Stimulated activated CD8-positive, alpha-beta memory T cell treated with anti-CD3 and anti-CD28 coated beads, Interleukin-7, amount 100 ng/mL, for 1 hour (primary cell): Measurements from ENCODE around the gene PNKD.

Experiments
- DNase-seq, 2 donors: peaks; one replicate each; pipeline ENCODE4 v3.0.0-alpha.2; 2020; ENCODE audit warnings: low read depth in 2 of 2

The PNKD gene, protein sequence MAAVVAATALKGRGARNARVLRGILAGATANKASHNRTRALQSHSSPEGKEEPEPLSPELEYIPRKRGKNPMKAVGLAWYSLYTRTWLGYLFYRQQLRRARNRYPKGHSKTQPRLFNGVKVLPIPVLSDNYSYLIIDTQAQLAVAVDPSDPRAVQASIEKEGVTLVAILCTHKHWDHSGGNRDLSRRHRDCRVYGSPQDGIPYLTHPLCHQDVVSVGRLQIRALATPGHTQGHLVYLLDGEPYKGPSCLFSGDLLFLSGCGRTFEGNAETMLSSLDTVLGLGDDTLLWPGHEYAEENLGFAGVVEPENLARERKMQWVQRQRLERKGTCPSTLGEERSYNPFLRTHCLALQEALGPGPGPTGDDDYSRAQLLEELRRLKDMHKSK

DNA sequence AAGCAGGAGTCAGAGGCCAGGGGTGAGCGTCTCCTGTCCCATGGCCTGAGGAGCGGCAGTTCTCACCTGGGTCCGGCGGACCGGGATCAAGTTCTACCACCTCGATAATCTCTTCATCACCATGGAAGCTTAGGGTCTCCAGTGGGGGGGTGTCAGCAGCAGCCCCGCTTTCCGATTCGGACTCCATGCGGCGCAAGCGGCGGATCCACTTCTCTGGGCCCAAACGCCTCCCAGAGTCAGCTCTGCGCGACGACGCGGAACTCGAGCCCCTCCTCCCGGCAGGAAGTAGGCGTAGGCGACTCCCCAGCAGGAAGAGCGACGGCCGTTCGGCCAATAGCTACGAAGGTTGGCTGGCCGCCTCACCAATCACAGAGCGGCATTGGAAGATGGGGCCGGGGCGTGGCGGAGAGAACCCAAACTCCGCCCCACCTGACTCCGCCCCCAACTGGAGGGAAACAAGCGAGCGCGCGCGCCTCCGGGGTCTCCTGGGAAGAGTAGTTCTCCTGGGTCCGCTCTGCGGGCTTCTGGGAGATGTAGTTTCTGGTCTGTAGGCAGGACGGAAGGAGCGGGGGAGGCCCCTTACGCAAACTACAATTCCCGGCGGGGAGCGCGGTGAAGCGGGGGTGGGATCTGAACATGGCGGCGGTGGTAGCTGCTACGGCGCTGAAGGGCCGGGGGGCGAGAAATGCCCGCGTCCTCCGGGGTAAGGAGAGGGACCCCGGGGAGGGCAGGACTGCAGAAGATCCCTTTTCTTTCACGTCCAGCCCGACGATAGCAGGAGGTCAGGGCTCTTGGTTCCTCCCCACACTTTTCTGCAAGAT lies at the start of gene PNKD, which contains the start of gene AAMP:
Gene PNKD (plus strand): TSS at position 620 of the 821 bp plus-strand sequence. CDS start 17 bp downstream, at position 637.
Gene AAMP (minus strand): TSS at position 238 of the 821 bp plus-strand sequence. CDS start 51 bp downstream, at position 187.
- DNase-seq: peak; percentile 100

DNA sequence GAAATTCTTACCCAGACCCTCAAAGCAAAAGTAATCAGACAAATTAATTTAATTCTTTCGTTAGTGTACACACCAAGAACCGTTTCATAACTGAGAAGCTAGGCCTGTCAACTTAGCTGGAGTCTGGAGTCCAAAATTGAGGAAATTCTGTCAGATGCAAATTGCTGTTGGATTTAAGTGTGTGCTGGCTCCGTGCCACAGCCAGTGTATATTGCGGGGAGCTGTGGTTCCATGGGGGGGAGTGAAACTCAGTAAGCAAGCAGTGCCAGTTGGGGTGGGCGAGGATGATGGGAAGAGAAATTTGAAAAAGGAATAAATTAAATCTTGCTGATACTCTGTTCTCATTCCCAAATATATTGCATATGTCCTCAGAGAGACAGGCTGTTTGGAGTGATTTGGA lies 49.3 kb upstream of the PNKD start:
- DNase-seq: no peak

DNA sequence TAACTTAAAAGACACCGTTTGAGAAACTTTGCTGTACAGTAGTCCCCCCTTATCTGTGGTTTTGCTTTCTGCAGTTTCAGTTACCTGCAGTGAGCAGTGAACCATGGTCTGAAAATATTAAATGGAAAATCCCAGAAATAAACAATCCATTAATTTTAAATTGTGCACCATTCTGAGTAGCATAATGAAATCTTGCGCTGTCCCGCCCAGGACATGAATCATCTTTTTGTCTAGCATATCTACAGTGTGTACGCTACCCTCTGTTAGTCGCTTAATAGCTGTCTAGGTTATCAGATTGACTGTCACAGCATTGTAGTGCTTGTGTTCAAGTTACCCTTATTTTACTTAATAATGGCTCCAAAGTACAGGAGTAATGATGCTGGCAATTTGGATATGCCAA lies 47.3 kb upstream of the PNKD start:
- no peak for DNase-seq

DNA sequence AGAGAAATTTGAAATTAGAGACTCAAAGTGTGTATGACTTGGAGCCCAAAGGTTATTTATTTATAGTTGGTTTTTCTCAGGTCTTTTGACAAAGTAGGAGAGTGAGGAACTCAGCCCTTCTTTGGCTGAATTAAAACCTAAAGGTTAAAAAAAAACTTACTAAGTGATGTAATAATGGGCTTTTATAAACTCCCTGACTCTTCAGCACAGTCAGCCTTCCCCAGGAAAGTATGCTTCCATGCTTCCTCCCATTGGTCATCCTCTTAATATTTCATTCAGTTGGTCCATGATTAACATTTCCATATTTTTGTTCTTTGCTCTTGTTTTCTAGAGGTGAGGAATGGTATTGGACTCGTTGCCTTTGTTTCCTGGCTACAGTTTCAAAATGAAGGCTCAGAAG lies 46.1 kb upstream of the PNKD start:
- no peak for DNase-seq

DNA sequence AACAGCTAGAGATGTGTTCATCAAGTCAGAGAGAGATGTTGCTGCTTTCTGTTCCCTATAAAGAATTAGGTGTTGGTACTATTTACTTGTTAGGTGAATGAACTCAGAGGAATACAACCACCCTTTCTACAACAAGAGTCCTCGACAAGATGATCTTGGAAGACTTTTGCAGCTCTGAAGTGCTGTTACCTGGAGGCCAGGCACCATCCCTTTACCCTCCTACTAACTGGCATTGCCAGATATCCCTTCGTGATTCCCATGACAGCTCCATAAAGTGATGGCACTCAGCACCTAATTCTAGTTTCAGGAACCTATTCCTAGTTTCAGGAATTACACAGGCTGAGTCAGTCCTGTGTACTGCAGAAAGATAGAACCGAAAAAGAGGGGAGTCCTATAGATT lies 43.4 kb upstream of the PNKD start:
- DNase-seq: no peak

DNA sequence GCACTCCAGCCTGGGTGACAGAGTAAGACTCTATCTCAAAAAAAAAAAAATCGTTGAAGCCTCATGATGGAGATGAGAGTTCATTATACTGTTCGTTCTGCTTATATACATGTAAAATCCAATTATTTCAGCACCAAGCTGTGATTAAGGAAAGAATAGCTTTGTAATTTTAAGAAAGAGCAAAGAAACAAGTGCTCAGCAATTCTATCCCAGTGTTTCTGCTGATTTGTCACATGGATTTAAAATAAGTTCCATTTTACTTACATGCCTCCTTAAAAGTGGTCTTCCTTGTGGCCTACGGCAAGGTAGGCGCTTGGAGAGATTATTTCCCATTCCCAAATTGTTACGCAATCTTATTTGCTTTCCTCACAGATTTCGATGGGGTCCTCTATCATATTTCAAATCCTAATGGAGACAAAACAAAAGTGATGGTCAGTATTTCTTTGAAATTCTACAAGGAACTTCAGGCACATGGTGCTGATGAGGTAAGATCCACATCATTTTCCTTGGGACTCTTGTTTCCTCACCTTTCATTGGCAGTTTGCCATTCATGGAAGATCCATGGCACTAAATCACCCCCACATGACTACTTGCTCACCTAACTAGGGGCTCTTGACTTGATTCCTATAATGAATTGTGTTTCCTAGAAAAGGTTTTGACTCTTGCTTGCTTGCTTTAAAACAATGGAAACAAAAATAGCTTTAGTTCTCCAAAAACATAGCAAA lies 41.8 kb upstream of the PNKD start:
- DNase-seq: no peak

DNA sequence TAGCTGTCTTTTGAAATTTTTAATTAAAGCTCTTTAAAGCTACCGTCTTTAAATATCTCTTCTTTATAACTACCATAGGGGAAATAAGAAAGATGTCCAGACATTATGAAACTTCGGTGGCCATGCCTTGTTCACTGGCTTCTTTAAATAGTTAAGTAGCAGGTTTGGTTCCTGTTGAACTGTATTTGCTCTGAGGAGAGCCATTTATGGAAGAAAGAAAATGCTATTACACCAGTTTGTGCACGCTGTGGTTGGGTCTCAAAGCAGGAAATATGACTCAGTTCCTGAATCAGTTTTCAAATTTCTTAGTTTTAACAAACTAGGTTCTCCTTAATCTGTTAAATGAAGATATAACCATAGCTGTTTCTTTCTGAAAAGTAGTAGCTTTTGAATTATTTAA lies 41.1 kb upstream of the PNKD start:
- DNase-seq: no peak

DNA sequence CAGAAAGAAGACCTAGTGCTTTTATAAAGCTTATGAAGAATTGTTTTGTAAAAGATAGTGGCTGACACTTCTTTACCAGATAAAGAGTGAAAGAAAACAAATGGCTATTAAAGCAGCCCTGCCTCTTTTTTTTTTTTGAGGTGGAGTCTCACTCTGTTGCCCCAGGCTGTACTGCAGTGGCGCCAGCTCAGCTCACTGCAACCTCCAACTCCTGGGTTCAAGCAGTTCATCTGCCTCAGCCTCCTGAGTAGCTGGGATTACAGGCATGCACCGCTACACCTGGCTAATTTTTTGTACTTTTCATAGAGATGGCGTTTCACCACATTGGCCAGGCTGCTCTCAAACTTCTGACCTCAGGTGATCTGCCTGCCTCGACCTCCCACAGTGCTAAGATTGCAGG lies 40.5 kb upstream of the PNKD start:
- DNase-seq: no peak

DNA sequence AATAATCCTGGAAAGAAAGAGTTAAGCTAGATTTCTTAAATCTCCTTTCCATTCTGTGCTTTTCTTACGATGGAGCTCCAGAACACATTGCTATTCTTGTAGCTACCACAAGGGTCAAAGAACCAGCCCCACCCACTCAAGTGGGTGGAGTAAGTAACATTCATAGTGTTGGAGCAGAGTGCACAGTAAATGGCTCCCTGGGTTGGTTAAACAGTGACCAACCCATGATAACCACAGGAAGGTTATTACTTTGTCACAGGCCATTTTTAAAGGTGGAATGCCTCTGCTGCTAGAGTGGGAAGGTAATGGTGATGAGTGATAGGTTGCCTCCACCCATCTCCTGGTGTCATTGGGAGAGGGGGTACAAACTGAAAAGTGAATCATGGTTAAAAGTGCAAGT lies 39.4 kb upstream of the PNKD start:
- no peak for DNase-seq

DNA sequence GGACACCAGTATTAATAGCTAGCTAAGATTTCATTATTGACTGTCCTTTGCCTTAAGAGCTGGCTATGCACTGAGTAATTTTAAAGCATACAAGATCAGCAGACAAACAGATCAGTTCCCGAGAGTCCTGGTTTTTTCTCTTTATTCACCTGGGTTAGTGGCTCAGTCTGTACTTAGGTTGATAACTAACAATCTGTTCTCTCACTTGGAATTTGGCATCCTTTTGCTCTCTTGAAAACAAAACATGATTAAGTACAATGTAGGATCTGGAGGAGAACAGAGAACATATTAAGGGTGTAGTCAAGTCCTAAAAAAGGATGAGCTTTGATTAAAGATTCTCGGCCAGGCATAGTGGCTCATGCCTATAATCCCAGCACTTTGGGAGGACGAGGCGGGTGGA lies 36.8 kb upstream of the PNKD start:
- DNase-seq: no peak

DNA sequence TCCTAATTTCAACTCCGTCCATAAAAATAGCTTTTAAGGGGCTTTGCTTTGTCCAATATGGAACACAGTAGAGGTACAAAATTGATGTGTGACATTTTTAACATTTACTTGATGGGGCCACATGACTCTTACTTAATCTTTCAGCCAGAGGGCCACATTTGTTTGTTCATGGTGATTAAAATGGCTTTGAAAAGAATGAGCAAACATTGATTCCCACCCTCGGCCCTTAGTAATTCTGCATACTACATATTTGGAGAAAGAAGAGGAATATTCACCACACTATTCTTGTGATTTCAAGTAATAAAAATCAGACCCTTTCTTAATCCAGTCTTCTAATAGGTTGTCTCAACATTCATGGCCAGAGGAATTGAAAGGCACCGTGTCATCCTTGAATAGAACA lies 35.8 kb upstream of the PNKD start:
- DNase-seq: no peak

DNA sequence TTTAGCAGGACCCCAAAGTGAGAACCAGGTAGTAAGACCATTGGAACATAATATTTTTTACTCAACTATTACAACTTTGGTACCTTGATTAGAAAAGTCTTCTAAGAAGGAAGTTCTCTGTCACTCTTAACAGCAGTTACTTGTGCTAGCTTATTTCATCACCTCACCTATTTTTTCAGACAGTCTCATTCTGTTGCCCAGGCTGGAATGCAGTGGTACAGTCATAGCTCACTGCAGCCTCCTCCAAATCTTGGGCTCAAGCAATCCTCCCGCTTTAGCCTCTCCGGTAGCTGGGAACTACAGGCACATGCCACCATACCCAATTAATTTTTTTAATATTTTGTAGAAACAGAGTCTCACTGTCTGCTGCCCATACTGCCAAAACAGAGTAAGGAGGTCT lies 35.3 kb upstream of the PNKD start:
- no peak for DNase-seq

DNA sequence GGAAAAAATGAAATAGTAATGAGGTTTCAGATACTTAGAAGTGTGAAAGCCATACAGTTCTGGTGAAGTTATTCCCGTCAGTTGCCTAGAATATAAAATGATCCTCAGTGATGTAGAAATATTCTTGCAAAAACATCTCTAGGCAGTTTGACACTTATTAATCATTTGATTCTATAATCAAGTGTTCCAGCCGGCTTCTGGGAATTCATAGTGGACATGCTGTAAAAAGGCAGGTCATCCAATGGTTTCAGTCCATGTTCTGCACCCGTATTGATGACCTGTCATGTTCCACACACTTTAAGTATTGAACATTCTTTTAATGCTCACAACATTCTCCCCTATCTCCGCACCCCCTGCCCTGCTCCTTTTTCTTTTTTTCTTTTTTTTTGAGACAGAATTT lies 33.5 kb upstream of the PNKD start:
- DNase-seq: no peak

DNA sequence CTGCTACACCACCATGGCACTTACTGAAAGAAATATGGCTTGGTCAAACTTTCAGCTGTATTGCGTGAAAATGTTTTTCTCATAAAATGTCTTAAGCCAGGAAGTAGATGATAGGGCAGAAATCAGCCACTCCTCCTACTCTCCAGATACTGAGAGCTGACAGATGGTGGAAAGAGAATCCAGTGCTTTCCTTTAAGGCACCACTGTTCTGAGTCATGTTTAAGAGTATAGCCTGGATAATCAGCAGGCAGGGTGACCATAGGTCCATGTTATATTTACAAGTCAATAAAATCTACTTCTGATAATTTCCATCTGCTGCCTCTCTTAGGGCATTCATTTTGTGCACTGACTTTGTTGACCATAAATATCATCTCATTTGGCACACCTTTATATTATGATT lies 31.4 kb upstream of the PNKD start:
- DNase-seq: no peak

DNA sequence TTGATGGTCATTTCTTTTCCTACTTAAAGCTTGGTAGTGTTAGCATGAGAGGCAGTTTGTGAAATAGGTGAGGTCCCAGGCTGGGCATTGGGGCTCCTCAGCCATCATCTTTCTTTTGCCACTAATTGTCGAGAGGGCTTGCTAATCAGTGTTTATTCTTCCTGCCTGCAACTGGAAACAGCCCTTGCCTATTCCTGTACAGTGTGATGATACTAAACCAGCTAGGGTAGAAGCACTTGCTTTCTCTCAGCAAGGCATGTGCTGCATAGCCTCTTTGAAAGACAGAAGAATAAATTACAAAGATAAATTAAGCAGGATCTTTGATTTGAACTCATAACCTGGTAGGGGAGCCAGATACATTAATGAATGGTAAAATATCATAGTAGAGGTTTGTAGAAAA lies 26.1 kb upstream of the PNKD start:
- DNase-seq: no peak

DNA sequence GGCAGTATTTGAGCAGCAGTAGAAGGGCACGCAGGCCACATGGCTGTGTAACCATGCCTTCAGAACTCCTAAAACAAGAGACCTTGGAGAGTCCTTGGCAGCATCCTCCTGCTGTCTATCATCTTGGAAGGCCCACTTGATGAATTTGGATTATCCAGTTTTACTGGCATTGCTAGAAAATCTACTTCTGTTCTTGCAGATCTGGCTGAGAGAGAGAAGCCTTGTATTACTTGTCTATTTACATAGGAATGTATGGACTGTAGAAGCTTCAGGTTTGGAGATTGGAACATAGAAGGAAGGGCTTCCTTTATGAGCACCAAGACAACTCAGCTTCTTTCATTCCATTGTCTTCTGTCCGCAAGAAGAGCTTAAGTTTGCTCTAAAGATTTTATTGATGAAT lies 25.7 kb upstream of the PNKD start:
- DNase-seq: no peak

DNA sequence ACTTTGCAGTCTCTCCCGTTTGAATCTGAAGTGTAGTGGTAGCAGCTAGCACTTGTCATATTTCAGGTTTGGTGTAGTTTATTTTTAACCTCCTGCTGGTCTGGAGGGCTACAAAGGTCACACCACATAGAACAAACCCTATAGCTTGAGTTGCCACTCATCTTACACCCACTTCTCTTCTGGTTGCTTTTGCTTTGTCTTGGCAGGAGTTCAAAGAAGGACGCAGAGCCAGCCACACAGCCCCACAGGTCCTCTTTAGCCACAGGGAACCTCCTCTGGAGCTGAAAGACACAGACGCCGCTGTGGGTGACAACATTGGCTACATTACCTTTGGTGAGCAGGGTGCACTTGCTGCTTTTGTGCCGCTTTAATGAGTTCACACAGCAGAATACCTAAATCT lies 25.1 kb upstream of the PNKD start:
- no peak for DNase-seq

DNA sequence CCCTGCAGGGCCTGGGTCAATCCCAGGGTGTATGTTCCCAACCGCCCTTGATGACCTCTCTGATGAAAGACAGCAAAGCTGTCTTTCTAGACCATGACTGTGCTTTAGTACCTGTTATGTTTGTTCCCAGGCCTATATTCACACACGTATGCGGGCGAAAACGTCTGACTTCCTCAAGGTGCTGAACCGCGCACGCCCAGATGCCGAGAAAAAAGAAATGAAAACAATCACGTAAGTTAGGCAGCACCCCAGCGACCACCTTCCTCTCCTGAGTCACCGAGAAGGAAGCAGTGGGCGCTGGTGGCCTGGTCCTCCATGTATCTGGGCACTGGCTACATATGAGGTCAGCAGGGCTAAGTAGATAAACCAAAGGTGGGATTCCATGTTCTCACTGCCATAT lies 20.6 kb upstream of the PNKD start:
- no peak for DNase-seq

DNA sequence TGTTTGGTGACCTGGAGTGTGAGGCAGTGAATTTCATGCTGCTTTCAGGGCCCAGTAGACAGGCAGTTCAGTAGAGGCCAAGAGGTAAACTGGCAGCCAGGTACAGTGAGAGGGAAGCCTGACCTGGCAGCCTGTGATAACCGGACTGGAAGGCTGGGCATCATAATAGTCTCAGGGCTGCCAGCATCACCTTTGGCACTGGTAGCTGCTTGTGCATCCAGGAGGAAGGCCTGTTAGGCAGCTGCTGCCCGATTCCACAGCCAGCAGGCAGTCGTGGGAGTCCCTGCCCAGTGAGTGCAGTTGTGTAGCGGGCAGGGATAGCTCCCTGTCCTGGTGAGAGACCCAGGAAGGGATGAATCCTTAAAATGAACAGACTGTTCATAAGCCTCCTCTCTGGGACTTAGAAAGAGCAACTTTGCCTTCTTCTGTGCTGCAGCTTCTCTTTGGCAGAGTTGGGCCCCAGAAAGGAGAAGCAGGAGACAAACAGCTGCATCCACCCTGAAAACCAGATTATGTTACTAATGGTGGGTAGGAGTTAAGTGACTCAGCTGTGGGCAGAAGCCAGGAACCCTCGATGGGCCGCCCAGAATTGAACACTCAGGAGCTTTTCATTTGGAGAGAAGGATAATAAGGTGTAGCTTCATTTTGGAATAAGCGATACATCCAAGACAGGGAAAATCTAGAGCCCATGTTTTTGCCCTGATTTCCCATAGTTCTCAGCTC lies 17.6 kb upstream of the PNKD start:
- DNase-seq: no peak

DNA sequence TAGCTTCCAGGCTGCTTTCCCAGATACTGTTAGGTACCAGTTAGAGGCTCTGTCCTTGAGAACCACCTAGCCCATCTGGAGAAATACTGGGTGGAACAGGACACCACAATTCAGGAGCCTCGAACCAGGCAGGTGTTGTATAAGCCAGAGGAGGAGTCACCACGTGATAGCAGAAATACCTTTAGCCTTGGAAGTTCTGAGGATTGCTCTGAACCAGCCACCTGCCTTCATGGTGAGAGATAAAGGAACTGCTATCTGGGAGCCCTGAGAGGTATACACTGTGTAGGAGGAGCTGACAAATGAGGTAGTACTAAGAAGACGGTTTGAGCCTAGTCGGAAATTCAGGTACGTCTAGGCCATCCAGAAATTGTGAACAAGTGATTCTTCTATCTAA lies 17.1 kb upstream of the PNKD start:
- DNase-seq: no peak

DNA sequence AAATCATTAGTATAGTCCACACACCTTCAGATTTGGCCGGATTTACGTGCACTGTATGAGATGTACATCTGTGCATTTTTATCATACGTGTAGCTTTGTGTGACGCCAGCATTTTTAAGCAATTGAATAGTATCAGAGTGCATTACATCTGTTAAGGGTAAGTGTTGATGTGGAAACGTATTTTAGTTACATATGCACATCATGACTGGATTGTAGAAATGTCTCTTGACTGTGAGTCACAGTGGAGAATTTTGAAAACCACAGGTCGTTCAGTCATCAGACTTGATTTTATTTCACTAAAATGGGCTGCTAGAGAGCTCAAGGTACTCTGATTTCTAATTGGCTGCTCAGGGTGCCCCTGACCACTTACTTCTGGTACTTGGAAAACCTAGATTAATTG lies 14.9 kb upstream of the PNKD start:
- no peak for DNase-seq
